GM12801 (cell line): ENCODE results near the gene RRM1.

Experiments
- CTCF ChIP-seq: IDR thresholded peaks from one replicate; pipeline ENCODE4 v1.5.1; 2011; ENCODE audit warnings: control low read depth; ENCODE audit not compliant: insufficient read length; ENCODE audit errors: extremely low read depth

RRM1 gene

GRCh38 chr11:4187055-4187988, 92.7 kb downstream of the RRM1 start:
- no peak for TF ChIP-seq CTCF
